NOMO-1 treated with DMSO at 0.1 percent for 48 hours (cell line): ENCODE measurements around the gene PLA2G2C.

Source experiments
- DNase-seq: peaks from one replicate; lab custom pipeline; 2025; ENCODE audit not compliant: unreplicated experiment; lab: John Stamatoyannopoulos, UW

The PLA2G2C gene

GRCh38 chr1:20158358-20159070 is 27.8 kb downstream of the PLA2G2C start:
- no peak for DNase-seq

- no peak for DNase-seq
These were observed 32.0 kb downstream of the PLA2G2C start for GRCh38 chr1:20154301-20154831.

DNA sequence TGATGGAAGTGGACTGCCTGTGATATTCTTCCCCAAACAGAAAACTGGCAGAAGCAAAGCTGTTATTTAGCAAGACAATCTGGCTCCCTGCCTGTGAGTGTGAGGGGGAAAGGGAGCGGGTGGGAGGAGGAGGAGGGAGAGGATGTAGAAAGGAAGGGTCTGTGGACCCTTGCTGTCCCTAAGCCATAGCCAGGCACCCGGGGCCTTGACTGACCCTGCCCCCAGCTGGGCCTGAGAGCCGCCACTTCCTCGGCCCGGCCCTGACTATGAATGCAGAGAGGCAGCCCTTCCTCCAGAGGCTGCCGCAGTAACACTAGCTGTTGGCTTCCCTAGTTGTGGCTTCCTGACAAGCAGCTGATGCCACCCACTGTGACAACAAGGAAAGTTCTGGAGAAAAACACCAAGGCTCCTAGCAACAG is 33.3 kb downstream of the PLA2G2C start:
- no peak for DNase-seq

- no peak for DNase-seq
These were observed 33.8 kb downstream of the PLA2G2C start for GRCh38 chr1:20152599-20152930.

DNA sequence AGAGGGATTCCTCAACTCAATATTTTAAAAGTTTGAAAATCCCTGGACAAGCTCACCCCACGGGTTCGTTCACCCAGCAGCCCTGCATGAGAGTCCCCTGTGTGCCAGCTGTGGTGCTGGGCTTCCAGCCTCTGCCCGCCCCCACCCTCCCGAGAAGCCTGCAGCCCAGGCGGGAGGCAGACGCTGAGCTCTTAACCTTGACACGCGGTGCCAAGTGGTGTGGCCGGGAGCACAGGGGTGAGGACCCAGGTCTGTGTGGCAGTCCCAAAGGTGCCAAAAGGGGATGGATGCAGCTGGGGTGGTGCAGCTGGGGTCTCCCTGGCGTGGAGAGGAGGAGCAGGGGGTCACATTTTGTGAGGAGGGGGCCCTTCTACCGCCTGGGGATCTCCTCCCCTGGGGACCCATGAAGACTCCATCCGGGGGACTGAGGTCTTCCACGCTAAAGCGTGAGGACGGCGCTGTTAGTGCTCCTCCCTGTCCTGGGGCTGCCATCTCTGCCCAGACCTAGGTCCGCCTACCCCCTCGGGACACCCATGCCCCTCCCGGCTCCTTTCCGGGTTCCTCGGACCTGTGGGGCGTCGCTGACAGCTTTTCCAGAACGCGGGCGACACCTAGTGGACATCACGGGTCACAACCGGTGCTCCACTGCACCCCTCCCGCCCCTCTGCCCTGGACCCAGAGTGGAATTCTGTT is 34.3 kb downstream of the PLA2G2C start:
- DNase-seq, result peak; percentile 83

DNA sequence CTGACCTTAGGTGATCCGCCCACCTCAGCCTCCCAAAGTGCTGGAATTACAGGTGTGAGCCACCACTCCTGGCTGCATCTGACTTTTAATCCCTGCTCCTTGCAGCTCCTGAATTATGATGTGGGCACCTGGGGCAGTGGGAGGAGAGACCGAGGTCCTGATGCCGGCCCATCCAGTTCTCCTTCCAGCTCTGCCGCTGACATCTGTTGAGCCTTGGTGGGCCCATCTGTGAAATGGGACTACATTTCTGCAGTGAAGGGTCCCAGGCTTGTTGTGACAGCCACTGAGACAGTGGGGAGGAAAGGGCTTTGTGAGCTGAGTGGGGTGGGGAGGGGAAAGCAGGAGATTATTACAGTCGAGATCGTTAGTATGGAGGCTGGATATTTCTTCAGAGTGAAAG is 35.3 kb downstream of the PLA2G2C start:
- DNase-seq, result no peak

- no peak for DNase-seq
These were observed 36.0 kb downstream of the PLA2G2C start for GRCh38 chr1:20150326-20150705.

- DNase-seq, result no peak
These were observed 36.6 kb downstream of the PLA2G2C start for GRCh38 chr1:20149601-20150325.

DNA sequence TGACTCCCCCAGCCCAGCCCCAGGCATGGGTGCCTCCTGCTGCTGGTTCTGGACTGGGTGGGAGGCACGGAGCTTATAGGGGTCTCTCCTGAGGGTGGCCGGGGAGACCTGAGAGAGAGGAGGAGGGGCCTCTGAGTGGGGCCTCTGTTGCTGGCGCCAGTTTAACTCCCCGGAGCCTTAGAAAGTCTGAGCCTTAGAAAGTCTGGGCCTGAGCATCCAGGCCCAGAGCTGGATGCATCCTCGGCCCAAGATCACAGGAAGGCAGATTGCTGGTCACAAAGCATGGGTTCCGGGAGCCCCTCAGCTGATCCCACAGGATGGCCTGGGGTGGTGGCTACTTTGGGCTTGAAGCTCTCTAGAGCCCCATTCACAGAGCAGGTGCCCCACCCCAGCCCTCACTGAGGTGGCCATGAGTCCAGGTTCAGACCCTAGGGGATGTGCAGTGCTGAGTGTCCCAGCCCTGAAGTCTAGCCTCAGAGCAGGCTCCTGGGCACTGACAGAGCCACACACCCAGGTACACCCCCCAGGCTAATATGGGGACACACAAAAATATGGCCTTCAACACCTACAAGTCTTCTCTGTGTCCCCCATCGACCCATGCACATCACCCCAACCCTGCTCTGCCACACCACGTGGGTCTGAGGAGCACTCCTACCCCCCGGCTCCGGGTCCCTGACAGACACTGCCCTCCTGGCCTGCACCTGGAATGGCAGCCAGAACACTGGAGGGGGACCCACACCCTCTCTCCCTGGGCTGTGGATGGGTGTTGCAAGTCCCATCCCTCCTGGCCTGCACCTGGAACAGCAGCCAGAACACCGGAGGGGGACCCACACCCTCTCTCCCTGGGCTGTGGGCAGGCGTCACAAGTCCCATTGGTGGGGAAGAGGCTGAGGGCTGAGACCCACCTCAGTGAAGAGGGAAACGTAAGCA is 37.5 kb downstream of the PLA2G2C start:
- DNase-seq, result no peak

DNA sequence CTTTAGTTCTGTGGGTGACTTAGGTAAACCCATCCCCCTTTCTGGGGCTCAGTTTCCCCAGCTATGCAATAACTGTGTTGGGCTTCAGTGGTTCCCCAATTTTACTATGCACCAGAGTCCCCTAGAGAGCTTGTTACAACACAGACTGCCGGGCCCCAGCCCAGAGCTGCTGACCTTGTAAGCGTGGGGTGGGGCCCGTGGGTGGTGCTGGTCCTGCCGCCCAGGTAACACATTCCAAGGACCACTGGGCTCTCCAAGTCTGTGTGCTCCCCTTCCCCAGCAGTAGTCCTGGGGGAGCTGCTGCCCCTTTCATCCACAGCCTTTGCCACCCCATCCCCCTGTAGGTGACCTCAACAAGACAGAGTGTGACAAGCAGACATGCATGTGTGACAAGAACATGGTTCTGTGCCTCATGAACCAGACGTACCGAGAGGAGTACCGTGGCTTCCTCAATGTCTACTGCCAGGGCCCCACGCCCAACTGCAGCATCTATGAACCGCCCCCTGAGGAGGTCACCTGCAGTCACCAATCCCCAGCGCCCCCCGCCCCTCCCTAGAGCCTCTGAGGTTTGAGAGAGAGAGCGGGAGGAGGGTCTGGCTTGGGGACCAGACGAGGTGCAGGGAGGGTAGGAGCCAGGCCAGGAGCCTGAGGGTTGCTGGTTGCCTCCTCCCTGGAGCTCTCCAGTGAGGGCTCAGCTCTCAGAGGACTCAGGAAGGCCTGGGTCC is 38.3 kb downstream of the PLA2G2C start:
- DNase-seq, result no peak

DNA sequence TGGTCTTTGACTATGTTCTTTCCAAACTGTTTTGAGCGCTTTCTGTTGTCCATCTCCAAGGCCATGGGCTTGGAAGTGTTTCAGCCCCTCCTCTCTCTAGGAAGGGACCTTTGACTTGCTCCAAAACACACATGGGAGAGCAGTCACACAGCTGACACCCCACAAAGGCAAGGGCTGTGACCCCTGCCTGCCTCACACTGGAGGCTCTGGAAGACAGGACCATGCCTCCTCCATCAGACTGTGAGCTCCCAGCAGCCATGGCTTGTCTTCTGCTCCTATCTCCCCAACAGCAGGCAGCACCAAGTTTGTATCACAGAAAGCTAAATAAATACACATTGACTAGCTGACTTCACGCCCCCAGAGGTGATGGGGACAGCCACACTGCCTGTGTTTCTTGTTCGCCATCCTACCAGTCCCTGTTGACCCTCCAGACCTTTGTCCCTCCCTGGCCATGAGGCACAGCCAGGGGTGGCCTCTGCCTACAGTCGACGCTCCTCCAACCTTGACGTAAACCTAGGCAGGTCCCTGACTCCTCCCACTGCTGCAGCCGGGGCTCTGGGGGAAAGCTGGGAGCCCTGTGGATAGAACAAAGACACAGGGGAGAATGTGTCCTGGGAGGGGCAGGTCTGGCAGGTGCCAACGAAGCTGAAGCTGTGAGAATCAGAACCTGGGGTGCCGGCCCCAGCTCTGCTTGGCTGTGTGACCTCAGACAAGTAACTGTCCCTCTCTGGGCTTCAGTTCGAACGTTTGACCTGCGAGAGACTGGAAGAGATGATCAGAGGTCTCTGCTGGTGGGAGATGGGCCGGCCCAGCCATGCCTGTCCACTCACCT is 42.4 kb downstream of the PLA2G2C start:
- DNase-seq, result no peak

GRCh38 chr1:20143318-20143717 is 43.0 kb downstream of the PLA2G2C start:
- DNase-seq, result no peak

DNA sequence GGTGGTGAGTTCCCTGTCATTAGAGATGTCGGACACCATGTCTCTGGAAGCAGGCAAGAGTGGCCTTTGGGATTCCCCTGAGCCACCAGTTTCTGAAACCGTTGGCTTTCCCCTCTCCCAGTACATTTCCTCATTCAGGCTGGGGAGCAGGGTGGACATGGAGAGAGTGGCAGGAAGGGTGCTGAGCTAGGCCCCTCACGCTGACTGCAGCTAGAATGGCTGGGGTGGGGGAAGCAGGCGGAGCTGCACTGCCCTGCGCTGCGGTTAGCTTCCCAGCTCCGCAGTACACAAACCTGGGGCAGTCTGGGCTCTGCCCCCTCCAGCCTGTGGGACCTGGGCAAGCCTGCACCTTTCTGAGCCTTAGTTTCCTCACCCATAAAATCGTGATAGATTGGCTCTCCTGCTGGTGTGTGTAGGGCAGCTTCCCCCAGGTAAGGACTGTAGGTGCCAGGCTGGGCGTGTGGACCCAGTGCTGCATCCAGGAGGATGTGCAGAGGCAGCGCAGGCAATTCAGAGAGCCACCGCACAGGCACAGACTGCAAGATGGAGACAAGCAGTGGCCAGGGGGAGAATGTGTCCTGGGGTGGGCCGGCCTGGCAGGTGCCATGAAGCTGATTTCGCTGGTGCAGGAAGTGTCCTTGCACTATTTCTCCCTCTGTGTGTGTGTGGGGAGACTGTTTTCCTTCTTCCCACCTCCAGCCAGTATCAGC is 44.2 kb downstream of the PLA2G2C start:
- no peak for DNase-seq

- no peak for DNase-seq
These were observed 44.9 kb downstream of the PLA2G2C start for GRCh38 chr1:20141466-20141865.

GRCh38 chr1:20141001-20141400 is 45.3 kb downstream of the PLA2G2C start:
- no peak for DNase-seq

DNA sequence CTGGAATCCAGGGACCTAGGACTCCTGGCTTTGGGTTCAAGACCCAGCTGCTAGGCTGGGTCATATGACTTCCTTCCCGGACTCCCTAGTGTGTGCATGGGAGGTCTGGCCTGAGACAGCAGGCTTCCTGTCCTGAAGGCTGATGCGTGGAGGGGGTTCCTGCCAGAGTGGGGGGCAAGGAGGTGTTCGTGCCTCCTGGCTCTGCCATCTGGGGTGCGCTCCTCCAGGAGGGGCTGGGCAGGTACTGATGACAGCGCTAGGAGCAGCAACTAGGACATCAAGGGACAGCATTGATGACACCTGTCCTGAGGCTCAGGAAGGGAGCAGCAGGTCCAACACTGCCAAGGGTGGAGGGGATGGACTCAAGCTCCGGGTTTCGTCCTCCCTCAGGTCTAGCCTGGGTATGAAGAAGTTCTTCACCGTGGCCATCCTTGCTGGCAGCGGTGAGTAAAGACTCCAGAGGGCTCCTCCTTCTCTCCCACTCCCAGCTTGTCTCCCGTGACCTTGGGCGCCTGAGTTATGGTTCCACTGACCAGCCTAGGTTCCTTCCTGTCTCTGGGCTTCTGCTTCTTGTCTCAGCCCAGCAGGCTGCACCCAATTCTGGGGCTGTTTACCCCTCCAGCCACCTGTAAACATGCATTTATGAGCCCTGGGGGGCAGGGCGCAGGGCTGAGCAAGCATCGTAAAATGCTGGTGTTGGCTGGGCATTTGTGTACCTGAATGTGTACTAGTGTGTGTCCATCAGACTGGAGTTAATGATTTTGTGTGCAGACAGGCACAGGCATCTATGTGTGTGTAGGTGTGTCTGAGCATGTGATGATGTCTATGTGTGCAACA is 46.3 kb downstream of the PLA2G2C start:
- no peak for DNase-seq

DNA sequence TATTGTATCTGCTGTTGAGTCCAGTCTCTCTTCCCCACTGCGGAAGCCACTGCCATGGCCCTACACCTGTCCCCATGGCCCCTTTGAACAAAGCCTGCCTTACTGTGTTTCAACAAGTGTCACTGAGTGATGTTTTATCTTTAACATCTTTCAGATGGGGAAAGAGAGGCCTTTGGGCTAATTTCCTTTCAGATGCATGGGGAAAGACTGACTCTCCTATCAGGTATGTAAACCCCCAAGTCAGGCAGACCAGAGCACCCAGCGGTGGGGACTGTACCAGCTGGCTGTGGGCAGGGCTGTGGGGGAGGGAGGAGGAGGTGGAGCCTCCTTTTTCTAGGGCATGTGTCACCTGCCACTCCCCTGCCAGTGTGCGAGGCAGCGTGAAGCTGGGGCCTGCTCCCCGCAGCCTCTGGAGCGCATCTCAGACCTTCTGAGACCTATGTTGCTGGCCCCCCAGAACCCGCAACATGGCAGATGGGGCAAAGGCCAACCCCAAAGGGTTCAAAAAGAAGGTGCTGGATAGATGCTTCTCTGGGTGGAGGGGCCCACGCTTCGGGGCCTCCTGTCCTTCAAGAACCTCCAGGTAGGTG is 47.3 kb downstream of the PLA2G2C start, which contains the start of gene PLA2G2F:
Gene PLA2G2F (plus strand): TSS at position 363 of the 590 bp plus-strand sequence. CDS start 105 bp downstream, at position 468.
- DNase-seq, result no peak
